OCI-LY1 (cell line): ENCODE data around the gene CHST11.
A peak's percentile ranks its signal among the peaks of the same experiment; 100 is the strongest.

Experiments used
- H2AFZ ChIP-seq: fragments of 200-600 bp; sonication (generic), shearing (Covaris generic); 2 replicates; pipeline ENCODE4 v1.6.0; 2014; ENCODE audit warnings: antibody characterized with exemption, mild to moderate bottlenecking, low read length
- H3F3A ChIP-seq: fragments of 200-600 bp; sonication (generic), shearing (Covaris generic); 2 replicates; pipeline ENCODE4 v1.6.0; 2014; ENCODE audit warnings: mild to moderate bottlenecking, antibody characterized with exemption, low read length, moderate library complexity; ENCODE audit not compliant: insufficient read depth
- H3K27ac ChIP-seq: fragments of 200-600 bp; sonication (generic); 2 replicates; pipeline ENCODE4 v1.5.1; 2014; ENCODE audit warnings: low read length, mixed run types, mild to moderate bottlenecking, low read depth; ENCODE audit not compliant: poor library complexity, severe bottlenecking
- H3K27me3 ChIP-seq: fragments of 200-600 bp; sonication (generic); 2 replicates; pipeline ENCODE4 v1.6.0; 2014; ENCODE audit warnings: antibody characterized with exemption, mild to moderate bottlenecking, low read length, moderate library complexity; ENCODE audit not compliant: insufficient read depth
- H3K36me3 ChIP-seq: fragments of 200-600 bp; sonication (generic); 2 replicates; pipeline ENCODE4 v1.6.1; 2014; ENCODE audit warnings: mild to moderate bottlenecking, antibody characterized with exemption, low read length, moderate library complexity, mixed read lengths; ENCODE audit not compliant: insufficient read depth
- H3K4me1 ChIP-seq: fragments of 200-600 bp; sonication (generic); 2 replicates; pipeline ENCODE4 v1.5.1; 2014; ENCODE audit warnings: mild to moderate bottlenecking, low read length, moderate library complexity; ENCODE audit not compliant: insufficient read depth, severe bottlenecking
- H3K4me2 ChIP-seq: fragments of 200-600 bp; sonication (generic), shearing (Covaris generic); 2 replicates; pipeline ENCODE4 v1.6.1; 2014; ENCODE audit warnings: low read length
- H3K4me3 ChIP-seq: fragments of 200-600 bp; sonication (generic); 2 replicates; pipeline ENCODE4 v1.5.1; 2014; ENCODE audit warnings: low read length, low read depth, mild to moderate bottlenecking, mixed read lengths; ENCODE audit not compliant: poor library complexity, severe bottlenecking
- H3K79me2 ChIP-seq: fragments of 200-600 bp; shearing (Covaris generic); 2 replicates; pipeline ENCODE4 v1.6.1; 2016; ENCODE audit warnings: mixed run types, low read length, mixed read lengths; ENCODE audit not compliant: insufficient read depth
- H3K9ac ChIP-seq: fragments of 200-600 bp; sonication (generic), shearing (Covaris generic); 2 replicates; pipeline ENCODE4 v1.6.1; 2014; ENCODE audit warnings: mild to moderate bottlenecking, low read length, mixed read lengths
- H3K9me2 ChIP-seq: fragments of 200-600 bp; sonication (generic), shearing (Covaris generic); 2 replicates; pipeline ENCODE4 v1.6.1; 2014; ENCODE audit warnings: low read depth, mild to moderate bottlenecking, low read length, mixed read lengths
- H3K9me3 ChIP-seq: fragments of 200-600 bp; shearing (Covaris generic); 2 replicates; pipeline ENCODE4 v1.6.1; 2014; ENCODE audit warnings: low read length, mixed read lengths
- H4K20me1 ChIP-seq: fragments of 200-600 bp; sonication (generic), shearing (Covaris generic); 2 replicates; pipeline ENCODE4 v1.6.0; 2016; ENCODE audit warnings: mild to moderate bottlenecking, low read length; ENCODE audit not compliant: insufficient read depth
- CTCF ChIP-seq: fragments of 200-600 bp; sonication (generic), shearing (Covaris generic); IDR thresholded peaks from 2 replicates; pipeline ENCODE4 v1.5.1; 2017; ENCODE audit warnings: mild to moderate bottlenecking, antibody characterized with exemption, low read length, moderate library complexity, mixed read lengths
- EZH2 ChIP-seq: fragments of 200-600 bp; sonication (generic), shearing (Covaris generic); IDR thresholded peaks from 2 replicates; pipeline ENCODE4 v1.8.0; 2017; ENCODE audit warnings: borderline replicate concordance, mixed run types, mild to moderate bottlenecking, antibody characterized with exemption, low read length, moderate library complexity, mixed read lengths

CHST11 gene

GRCh38 chr12:104457746-104458693 lies 1.3 kb downstream of the CHST11 start:
- Histone ChIP-seq H3K9me2 (no peaks in the 10 kb centered on the region), H3K36me3 (no peaks in the 10 kb centered on the region), H4K20me1 (no peaks in the 10 kb centered on the region), H3K79me2 (peaks cover 27% of the 10 kb centered on the region), H3F3A (no peaks in the 10 kb centered on the region), H3K27me3 (no peaks in the 10 kb centered on the region), H2AFZ (no peak overlapping the region), H3K4me3 (peak overlapping the region; percentile 97), H3K4me2 (peak overlapping the region; percentile 94), H3K9me3 (no peaks in the 10 kb centered on the region), H3K9ac (peak overlapping the region; percentile 96), H3K4me1 (peaks cover 42% of the 10 kb centered on the region), H3K27ac (peak overlapping the region; percentile 72)
- TF ChIP-seq EZH2, result no peak
- TF ChIP-seq CTCF, result no peak

- no peaks in the 10 kb centered on the region for H3K9me2 ChIP-seq
- H3K4me2 ChIP-seq, result peak overlapping the region; percentile 94
- H3K36me3 ChIP-seq, result no peaks in the 10 kb centered on the region
- H2AFZ ChIP-seq, result no peak overlapping the region
- no peaks in the 10 kb centered on the region for H4K20me1 ChIP-seq
- peak overlapping the region; percentile 72 for H3K27ac ChIP-seq
- no peaks in the 10 kb centered on the region for H3K9me3 ChIP-seq
- peaks cover 32% of the 10 kb centered on the region for H3K79me2 ChIP-seq
- H3K27me3 ChIP-seq, result no peaks in the 10 kb centered on the region
- H3K4me1 ChIP-seq, result peaks cover 50% of the 10 kb centered on the region
- no peak for TF ChIP-seq CTCF
- TF ChIP-seq EZH2, result no peak
- H3F3A ChIP-seq, result no peaks in the 10 kb centered on the region
- peak overlapping the region; percentile 97 for H3K4me3 ChIP-seq
- peak overlapping the region; percentile 96 for H3K9ac ChIP-seq
Measured at GRCh38 chr12:104458694-104459367, 2.1 kb downstream of the CHST11 start.

GRCh38 chr12:104459368-104459909 lies 2.7 kb downstream of the CHST11 start:
- H4K20me1 ChIP-seq, result no peaks in the 10 kb centered on the region
- H2AFZ ChIP-seq, result no peak overlapping the region
- no peaks in the 10 kb centered on the region for H3K27me3 ChIP-seq
- peak overlapping the region; percentile 96; the same call in 1 of the 2 replicates for H3K9ac ChIP-seq
- no peaks in the 10 kb centered on the region for H3K9me3 ChIP-seq
- TF ChIP-seq CTCF (no peak), EZH2 (no peak)
- peak overlapping the region; percentile 97 for H3K4me3 ChIP-seq
- H3K36me3 ChIP-seq, result no peaks in the 10 kb centered on the region
- H3K27ac ChIP-seq, result no peak overlapping the region
- no peaks in the 10 kb centered on the region for H3F3A ChIP-seq
- H3K4me2 ChIP-seq, result peak overlapping the region; percentile 94
- no peaks in the 10 kb centered on the region for H3K9me2 ChIP-seq
- H3K4me1 ChIP-seq, result peaks cover 54% of the 10 kb centered on the region
- peaks cover 32% of the 10 kb centered on the region for H3K79me2 ChIP-seq
